GM12878 (cell line): ENCODE data around the gene EFNA4. TPM values are rescaled to one million over a fixed set of nuclear protein-coding genes. Genes with fewer than 3 reads are reported as not detected.

Source experiments
- ATAC-seq: fragments of 200-7000 bp; cut with Tn5 transposase; 3 replicates; pipeline ENCODE4 v1.9.1; 2020; ENCODE audit warnings: mild to moderate bottlenecking, moderate library complexity
- BruUV-seq: library from RNA; stranded (reverse); fragments of 400-500 nt; replicated peaks from 2 replicates; lab custom pipeline; 2021; lab: Mats Ljungman, UMichigan
- CTCF ChIA-PET: fragments of 300-600 bp; sonication (Branson Sonifier 250); formaldehyde crosslinking; extraction: SDS; loops from one replicate; lab custom pipeline; 2021; ENCODE audit warnings: inconsistent platforms; lab: Yijun Ruan, JAX
- POLR2A ChIA-PET: fragments of 350-600 bp; formaldehyde crosslinking; extraction: SDS; loops from one replicate; lab custom pipeline; 2021; ENCODE audit warnings: inconsistent platforms; lab: Charles Lee
- RAD21 ChIA-PET: fragments of 300-600 bp; sonication (Branson Sonifier 250); formaldehyde crosslinking; loops from one replicate; lab custom pipeline; 2023; ENCODE audit warnings: antibody characterized with exemption; ENCODE audit not compliant: unreplicated experiment; lab: Charles Lee
- SMC1A ChIA-PET: fragments of 300-600 bp; sonication (Branson Sonifier 250); formaldehyde crosslinking; loops from one replicate; lab custom pipeline; 2023; ENCODE audit not compliant: unreplicated experiment, uncharacterized antibody; lab: Charles Lee
- DNase-seq: peaks from one replicate; pipeline ENCODE4 v3.0.0-alpha.2; 2011; ENCODE audit warnings: low read depth, low spot score
- FAIRE-seq: peaks from 3 replicates; lab custom pipeline; 2011; peaks lifted over from hg19 to GRCh38; lab: Jason Lieb, UNC
- H2AFZ ChIP-seq: 2 replicates; pipeline ENCODE4 v1.6.0; 2011; ENCODE audit warnings: low read depth, low read length, control low read depth; ENCODE audit not compliant: control insufficient read depth
- H3K27ac ChIP-seq: 2 replicates; pipeline ENCODE4 v1.5.1; 2011; ENCODE audit warnings: control low read depth; ENCODE audit not compliant: control insufficient read depth, insufficient read depth
- H3K27me3 ChIP-seq, 2 experiments: replicated peaks in 1 of 2; 2 replicates each; pipeline versions ENCODE4 v1.6.0 to v1.6.1; 2011; ENCODE audit warnings: low read length in 1 of 2; ENCODE audit not compliant: control insufficient read depth in 2 of 2, insufficient read depth in 2 of 2
- H3K36me3 ChIP-seq, 2 experiments: 2 replicates each; pipeline ENCODE4 v1.5.1; 2011; ENCODE audit warnings: low read length in 1 of 2; ENCODE audit not compliant: control insufficient read depth in 2 of 2, insufficient read depth in 2 of 2
- H3K4me1 ChIP-seq: 2 replicates; pipeline ENCODE4 v1.6.1; 2011; ENCODE audit warnings: mild to moderate bottlenecking, low read length, moderate library complexity, mixed read lengths; ENCODE audit not compliant: control insufficient read depth, insufficient read depth
- H3K4me2 ChIP-seq: 2 replicates; pipeline ENCODE4 v1.6.0; 2011; ENCODE audit warnings: control low read depth; ENCODE audit not compliant: control insufficient read depth, insufficient read depth
- H3K4me3 ChIP-seq: fragments of 200-600 bp; sonication (generic); 2 replicates; pipeline ENCODE4 v1.5.1; 2016
- H3K79me2 ChIP-seq: 2 replicates; pipeline ENCODE4 v1.6.0; 2011; ENCODE audit warnings: low read length; ENCODE audit not compliant: control insufficient read depth, insufficient read depth
- H3K9ac ChIP-seq: 2 replicates; pipeline ENCODE4 v1.8.0; 2011; ENCODE audit warnings: low read length, control low read depth, mixed read lengths; ENCODE audit not compliant: control insufficient read depth, insufficient read depth
- H3K9me3 ChIP-seq: replicated peaks from 3 replicates; pipeline ENCODE4 v1.5.1; 2011; ENCODE audit warnings: mild to moderate bottlenecking, low read length; ENCODE audit not compliant: control insufficient read depth, insufficient read depth
- H4K20me1 ChIP-seq: 2 replicates; pipeline ENCODE4 v1.6.0; 2011; ENCODE audit not compliant: control insufficient read depth, insufficient read depth
- ATF7 ChIP-seq: fragments of 450-650 bp; IDR thresholded peaks from 2 replicates; pipeline ENCODE4 v1.6.1; 2016; ENCODE audit warnings: low read depth, mild to moderate bottlenecking
- CBX3 ChIP-seq: fragments of 200-600 bp; sonication (generic); IDR thresholded peaks from 2 replicates; pipeline ENCODE4 v1.6.1; 2016; ENCODE audit warnings: low read depth, borderline replicate concordance
- CEBPB ChIP-seq, 2 experiments: fragments of 150-350 bp in 1 of 2; IDR thresholded peaks; 2 replicates each; pipeline ENCODE4 v1.6.1; 2012 to 2014; ENCODE audit warnings: low read depth in 2 of 2, low read length in 2 of 2, borderline replicate concordance in 1 of 2, inconsistent platforms in 1 of 2
- IKZF2 ChIP-seq, 2 experiments: fragments of 450-650 bp; IDR thresholded peaks; 2 replicates each; pipeline ENCODE4 v1.6.1; 2017; ENCODE audit warnings: mild to moderate bottlenecking in 2 of 2, moderate library complexity in 2 of 2
- MEF2B ChIP-seq: fragments of 450-650 bp; IDR thresholded peaks from 2 replicates; pipeline ENCODE4 v1.6.1; 2018; ENCODE audit warnings: mild to moderate bottlenecking, moderate library complexity; ENCODE audit not compliant: partially characterized antibody, poor library complexity, severe bottlenecking
- NFYB ChIP-seq: IDR thresholded peaks from 2 replicates; pipeline ENCODE4 v1.6.1; 2011; ENCODE audit warnings: low read depth, mild to moderate bottlenecking, low read length, improper control_type of control experiment, moderate library complexity; ENCODE audit not compliant: insufficient read depth
- NKRF ChIP-seq: fragments of 450-650 bp; conservative IDR thresholded peaks from 2 replicates; pipeline ENCODE4 v1.6.1; 2017; ENCODE audit warnings: mild to moderate bottlenecking, moderate library complexity
- NRF1 ChIP-seq: conservative IDR thresholded peaks from 2 replicates; pipeline ENCODE4 v1.6.1; 2011; ENCODE audit warnings: mild to moderate bottlenecking, low read depth, low read length, improper control_type of control experiment
- SIN3A ChIP-seq: IDR thresholded peaks from 2 replicates; pipeline ENCODE4 v1.6.1; 2012; ENCODE audit warnings: low read depth, low read length, improper control_type of control experiment
- TARDBP ChIP-seq: IDR thresholded peaks from 2 replicates; pipeline ENCODE4 v1.6.1; 2016; ENCODE audit warnings: borderline replicate concordance
- ZNF622 ChIP-seq: fragments of 450-650 bp; IDR thresholded peaks from 2 replicates; pipeline ENCODE4 v1.6.1; 2017; ENCODE audit warnings: mild to moderate bottlenecking, inconsistent platforms
- WGBS: methylation state at CpG from one replicate; pipeline ENCODE4 v1.1.6; 2016; ENCODE audit warnings: low lambda C conversion rate; ENCODE audit not compliant: insufficient replicate concordance, insufficient coverage; ENCODE audit errors: missing lambda C conversion rate; 5-methylcytosine and 5-hydroxymethylcytosine counted together
- in situ Hi-C: fragments of 300-500 bp; cut with MboI; formaldehyde crosslinking; loops from 9 replicates; pipeline ENCODE4 v1.14.3; 2018; ENCODE audit warnings: mixed read lengths
- intact Hi-C: fragments of 100-400 bp; cut with micrococcal nuclease; formaldehyde crosslinking; loops from one replicate; pipeline ENCODE4 v1.14.2; 2022; ENCODE audit not compliant: unreplicated experiment
- polyA plus RNA-seq, 11 experiments: library from polyadenylated mRNA; depleted of rRNA in 4 of 11; unstranded in 6 of 11; stranded (reverse) in 5 of 11; fragments of >200 nt; fragmentation: Nextera tagmentation in 4 of 11; fragmentation: Illumina TruSeq in 1 of 11; extraction: Ambion mirVana in 4 of 11; extraction: Trizol in 1 of 11; gene quantifications; 1 replicate in 1 of 11; 2 replicates in 10 of 11; pipeline versions ENCODE4 v1.2.1 to v1.2.3, GENCODE V29; 2011 to 2016; ENCODE audit warnings: inconsistent platforms in 2 of 11, missing spikeins in 2 of 11, low read depth in 1 of 11
- total RNA-seq, 4 experiments: library from RNA; depleted of rRNA in 3 of 4; stranded (reverse); fragments of >200 nt in 3 of 4; fragmentation: Illumina TruSeq in 1 of 4; extraction: Trizol in 1 of 4; gene quantifications; 2 replicates each; pipeline versions ENCODE4 v1.2.1 to v1.2.3, GENCODE V29; 2013 to 2021

The EFNA4 gene
- total and polyA plus RNA-seq, 10 of the 15 experiments (the other 5 are each of a cell fraction or from before 2014, with no cell fraction given), result 0.52 to 14.1 (median 4.8) TPM

- intact Hi-C loops (no loop called here), in situ Hi-C loops (no loop called here)
Measured at GRCh38 chr1:155039308-155039669, 24.3 kb upstream of the EFNA4 start.

More at GRCh38 chr1:155039308-155039669, 24.3 kb upstream of the EFNA4 start:
- 31% methylated on average over 4 of the region's 4 CpGs for WGBS
- Histone ChIP-seq H3K36me3 (no peaks in the 10 kb centered on the region), H3K79me2 (no peaks in the 10 kb centered on the region), H3K4me1 (no peaks in the 10 kb centered on the region), H3K9me3 (no peaks in the 10 kb centered on the region), H3K4me2 (no peak overlapping the region), H2AFZ (no peak overlapping the region)
- SMC1A ChIA-PET, result interaction anchor here (0.9 kb wide), 1 partner anchor 22 kb away, joined by 3 read pairs; no protein-coding TSS in a partner anchor
- no peak for ATAC-seq
- TF ChIP-seq ZNF622 (no peak), MEF2B (no peak), ATF7 (no peak), SIN3A (no peak), NRF1 (no peak), CBX3 (no peak), TARDBP (no peak), CEBPB (IDR thresholded peaks at IDR 0.05; ENCODE audit: borderline replicate concordance in 1 of 2, low read depth in 2 of 2, low read length in 2 of 2) (no peak), IKZF2 (IDR thresholded peaks at IDR 0.05) (no peak), NFYB (no peak), NKRF (no peak)
- TF ChIP-seq, all 136 proteins: peak for 0
- DNase-seq (no peak), FAIRE-seq (no peak)
- Histone ChIP-seq H3K27me3 (peaks cover 5 to 8% of the 10 kb centered on the region in 2 experiments; a peak in 3 of 4 replicates), H4K20me1 (no peaks in the 10 kb centered on the region), H3K27ac (no peak overlapping the region), H3K4me3 (no peak overlapping the region), H3K9ac (no peak overlapping the region)
- ChIA-PET RAD21 (no interaction called here), CTCF (interaction anchor here (1.2 to 1.5 kb wide), 2 partner anchors 22 to 493 kb away, joined by 3 to 4 read pairs; no protein-coding TSS in a partner anchor), POLR2A (interaction anchor here (1.4 kb wide), 1 partner anchor 17 kb away, joined by 5 read pairs; no protein-coding TSS in a partner anchor)
- no TSS peak for BruUV-seq
